Endothelial cell of umbilical vein (primary cell): ENCODE measurements around the gene NEO1. TPM values are rescaled to one million over a fixed set of nuclear protein-coding genes. Genes with fewer than 3 reads are reported as not detected.

Experiments
- BruUV-seq: library from RNA; stranded (reverse); fragments of 400-500 nt; replicated peaks from 2 replicates; lab custom pipeline; 2021; lab: Mats Ljungman, UMichigan
- CTCF ChIA-PET: fragments of 300-600, 350-600 bp; sonication (Branson Sonifier 250); formaldehyde crosslinking; loops from one replicate; lab custom pipeline; 2021; ENCODE audit warnings: antibody characterized with exemption, inconsistent platforms; lab: Charles Lee
- POLR2A ChIA-PET: fragments of 300-600, 350-600 bp; sonication (Branson Sonifier 250); formaldehyde crosslinking; loops from one replicate; lab custom pipeline; 2021; ENCODE audit warnings: antibody characterized with exemption, inconsistent platforms; lab: Charles Lee
- DNase-seq: peaks from one replicate; pipeline ENCODE4 v3.0.0-alpha.2; 2011; ENCODE audit warnings: low read depth, low spot score
- FAIRE-seq: peaks from 2 replicates; lab custom pipeline; 2011; peaks lifted over from hg19 to GRCh38; lab: Jason Lieb, UNC
- H2AFZ ChIP-seq: 2 replicates; pipeline ENCODE4 v1.6.0; 2012; ENCODE audit warnings: low read depth, low read length, control low read depth, inconsistent platforms
- H3K27ac ChIP-seq: 2 replicates; pipeline ENCODE4 v1.5.1; 2011; ENCODE audit warnings: low read depth, mild to moderate bottlenecking, control low read depth, low read length, moderate library complexity; ENCODE audit not compliant: insufficient read depth
- H3K27me3 ChIP-seq, 2 experiments: 2 replicates each; pipeline versions ENCODE4 v1.6.0 to v1.6.1; 2011; ENCODE audit warnings: low read length in 2 of 2, mixed read lengths in 1 of 2; ENCODE audit not compliant: control insufficient read depth in 2 of 2, insufficient read depth in 2 of 2
- H3K36me3 ChIP-seq, 2 experiments: 2 replicates in 1 of 2; 3 replicates in 1 of 2; pipeline ENCODE4 v1.5.1; 2011; ENCODE audit warnings: low read length in 2 of 2, mild to moderate bottlenecking in 1 of 2, moderate library complexity in 1 of 2; ENCODE audit not compliant: control insufficient read depth in 2 of 2, insufficient read depth in 2 of 2; ENCODE audit errors: extremely low read depth in 1 of 2
- H3K4me1 ChIP-seq: 3 replicates; pipeline ENCODE4 v1.5.1; 2011; ENCODE audit warnings: mild to moderate bottlenecking, low read length; ENCODE audit not compliant: control insufficient read depth, insufficient read depth; ENCODE audit errors: extremely low read depth
- H3K4me2 ChIP-seq: 2 replicates; pipeline ENCODE4 v1.6.1; 2011; ENCODE audit warnings: low read length, control low read depth, mixed read lengths; ENCODE audit not compliant: insufficient read depth
- H3K4me3 ChIP-seq, 3 experiments: fragments of 200-600 bp in 1 of 3; sonication (generic), shearing (Covaris generic) in 1 of 3; replicated peaks in 1 of 3; 2 replicates each; pipeline ENCODE4 v1.5.1; 2011 to 2016; ENCODE audit warnings: control low read depth in 3 of 3, low read length in 3 of 3, mild to moderate bottlenecking in 2 of 3, inconsistent platforms in 1 of 3, low read depth in 1 of 3, moderate library complexity in 1 of 3; ENCODE audit not compliant: insufficient read depth in 1 of 3
- H3K79me2 ChIP-seq: 2 replicates; pipeline ENCODE4 v1.6.0; 2012; ENCODE audit warnings: low read length, inconsistent platforms; ENCODE audit not compliant: control insufficient read depth, insufficient read depth
- H3K9ac ChIP-seq: replicated peaks from 2 replicates; pipeline ENCODE3; 2011; ENCODE audit warnings: low read length, control low read depth; ENCODE audit not compliant: insufficient read depth; ENCODE audit errors: extremely low read depth
- H3K9me1 ChIP-seq: replicated peaks from 3 replicates; pipeline ENCODE4 v1.6.0; 2011; ENCODE audit warnings: mild to moderate bottlenecking, low read length; ENCODE audit not compliant: control insufficient read depth, insufficient read depth; ENCODE audit errors: extremely low read depth
- H3K9me3 ChIP-seq: replicated peaks from 2 replicates; pipeline ENCODE4 v1.5.1; 2012; ENCODE audit warnings: low read length, inconsistent platforms; ENCODE audit not compliant: control insufficient read depth, insufficient read depth
- H4K20me1 ChIP-seq: replicated peaks from 2 replicates; pipeline ENCODE3; 2011; ENCODE audit warnings: mild to moderate bottlenecking, low read length; ENCODE audit not compliant: control insufficient read depth, insufficient read depth; ENCODE audit errors: extremely low read depth
- EZH2 ChIP-seq: IDR thresholded peaks from 2 replicates; pipeline ENCODE4 v1.6.1; 2012; ENCODE audit warnings: borderline replicate concordance, low read depth, mild to moderate bottlenecking, moderate library complexity, low read length, inconsistent platforms; ENCODE audit not compliant: severe bottlenecking
- FOS ChIP-seq: IDR thresholded peaks from 2 replicates; pipeline ENCODE4 v1.6.1; 2011; ENCODE audit warnings: mild to moderate bottlenecking, low read length, moderate library complexity, borderline replicate concordance; ENCODE audit not compliant: insufficient read depth
- GATA2 ChIP-seq: IDR thresholded peaks from 2 replicates; pipeline ENCODE4 v1.7.0; 2011; ENCODE audit warnings: low read depth, mild to moderate bottlenecking, moderate library complexity, mixed read lengths, low read length; ENCODE audit not compliant: insufficient read length, insufficient read depth
- JUN ChIP-seq: IDR thresholded peaks from 2 replicates; pipeline ENCODE4 v1.6.1; 2011; ENCODE audit warnings: borderline replicate concordance, low read depth; ENCODE audit not compliant: insufficient read length, insufficient read depth
- MAX ChIP-seq: IDR thresholded peaks from 2 replicates; pipeline ENCODE4 v1.6.1; 2011; ENCODE audit not compliant: insufficient read depth, insufficient read length
- MYC ChIP-seq: IDR thresholded peaks from one replicate; pipeline ENCODE4 v1.6.1; 2011; ENCODE audit warnings: mild to moderate bottlenecking, low read depth, low read length
- POLR2A ChIP-seq: IDR thresholded peaks from 2 replicates; pipeline ENCODE4 v1.6.1; 2012; ENCODE audit warnings: low read depth, mild to moderate bottlenecking, control low read depth, low read length
- POLR2AphosphoS5 ChIP-seq: IDR thresholded peaks from 2 replicates; pipeline ENCODE4 v1.6.1; 2012; ENCODE audit warnings: low read depth, mild to moderate bottlenecking, control low read depth, low read length, moderate library complexity; ENCODE audit not compliant: insufficient read depth
- dilution Hi-C: fragments of 300-500 bp; cut with MboI; formaldehyde crosslinking; loops from one replicate; pipeline ENCODE4 v1.15.0; 2019; ENCODE audit warnings: low sequenced_read_pairs; ENCODE audit not compliant: extremely low pct_ligation_motif_present
- intact Hi-C: fragments of 100-400 bp; cut with micrococcal nuclease; formaldehyde crosslinking; loops from one replicate; pipeline ENCODE4 v1.10.0; 2022
- polyA plus RNA-seq, 4 experiments: library from polyadenylated mRNA; depleted of rRNA in 3 of 4; stranded (reverse) in 3 of 4; unstranded in 1 of 4; fragments of >200 nt; gene quantifications; 2 replicates each; pipeline versions ENCODE4 v1.2.1 to v1.2.3, GENCODE V29; 2011 to 2012; ENCODE audit warnings: missing spikeins in 1 of 4
- total RNA-seq: library from RNA; stranded (reverse); gene quantifications from 2 replicates; pipeline ENCODE4 v1.2.3, GENCODE V29; 2021
- TF ChIP-seq, protein P1 (sequence below), 2 donors: IDR thresholded peaks; 1 replicate in 1 of 2; 2 replicates in 1 of 2; pipeline ENCODE4 v1.5.1; 2011; ENCODE audit warnings: low read length in 2 of 2, mild to moderate bottlenecking in 2 of 2, moderate library complexity in 2 of 2, control low read depth in 1 of 2, inconsistent platforms in 1 of 2, low read depth in 1 of 2; ENCODE audit not compliant: insufficient read depth in 1 of 2; ENCODE audit errors: extremely low read depth in 1 of 2

Gene NEO1
- total and polyA plus RNA-seq, 2 donors (not counting 3 experiments of a cell fraction or from before 2014, with no cell fraction given), result 0.12 to 0.35 TPM

DNA sequence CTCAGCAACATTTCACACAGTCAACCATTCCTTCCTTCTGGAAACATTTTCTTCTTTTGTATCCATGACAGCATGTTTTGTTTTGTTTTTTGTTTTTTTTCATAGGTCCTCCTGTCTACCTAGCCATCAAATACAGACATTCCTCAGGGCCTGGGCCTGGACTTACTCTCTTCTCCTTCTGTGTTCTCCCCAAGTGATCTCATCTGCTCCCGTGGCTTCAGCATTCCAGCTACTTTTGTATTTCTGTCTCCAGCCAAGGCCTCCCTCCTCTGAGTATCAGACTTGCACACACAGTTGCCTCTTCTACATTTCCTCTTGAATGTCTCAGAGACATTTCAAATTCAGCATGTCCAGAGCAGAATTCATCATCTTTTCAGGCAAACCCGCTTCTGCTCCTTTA is 234.0 kb downstream of the NEO1 start:
- no peak for DNase-seq
- dilution Hi-C loops, result no loop called here
- Histone ChIP-seq H3K9me3 (no peaks in the 10 kb centered on the region), H3K4me3 (no peak overlapping the region), H3K4me2 (no peak overlapping the region), H3K27me3 (no peaks in the 10 kb centered on the region), H3K79me2 (no peaks in the 10 kb centered on the region), H3K36me3 (no peaks in the 10 kb centered on the region), H3K9me1 (no peaks in the 10 kb centered on the region), H2AFZ (no peak overlapping the region), H3K9ac (no peak overlapping the region), H3K4me1 (no peaks in the 10 kb centered on the region), H4K20me1 (no peaks in the 10 kb centered on the region), H3K27ac (no peak overlapping the region)
- no peak for TF ChIP-seq EZH2
- no peak for TF ChIP-seq GATA2
- no peak for TF ChIP-seq POLR2AphosphoS5
- TF ChIP-seq JUN, result no peak
- TF ChIP-seq MAX, result no peak
- no peak for TF ChIP-seq FOS
- TF ChIP-seq MYC, result no peak
- TF ChIP-seq POLR2A, result no peak
- TF ChIP-seq, protein P1, sequence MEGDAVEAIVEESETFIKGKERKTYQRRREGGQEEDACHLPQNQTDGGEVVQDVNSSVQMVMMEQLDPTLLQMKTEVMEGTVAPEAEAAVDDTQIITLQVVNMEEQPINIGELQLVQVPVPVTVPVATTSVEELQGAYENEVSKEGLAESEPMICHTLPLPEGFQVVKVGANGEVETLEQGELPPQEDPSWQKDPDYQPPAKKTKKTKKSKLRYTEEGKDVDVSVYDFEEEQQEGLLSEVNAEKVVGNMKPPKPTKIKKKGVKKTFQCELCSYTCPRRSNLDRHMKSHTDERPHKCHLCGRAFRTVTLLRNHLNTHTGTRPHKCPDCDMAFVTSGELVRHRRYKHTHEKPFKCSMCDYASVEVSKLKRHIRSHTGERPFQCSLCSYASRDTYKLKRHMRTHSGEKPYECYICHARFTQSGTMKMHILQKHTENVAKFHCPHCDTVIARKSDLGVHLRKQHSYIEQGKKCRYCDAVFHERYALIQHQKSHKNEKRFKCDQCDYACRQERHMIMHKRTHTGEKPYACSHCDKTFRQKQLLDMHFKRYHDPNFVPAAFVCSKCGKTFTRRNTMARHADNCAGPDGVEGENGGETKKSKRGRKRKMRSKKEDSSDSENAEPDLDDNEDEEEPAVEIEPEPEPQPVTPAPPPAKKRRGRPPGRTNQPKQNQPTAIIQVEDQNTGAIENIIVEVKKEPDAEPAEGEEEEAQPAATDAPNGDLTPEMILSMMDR (IDR thresholded peaks at IDR 0.05; ENCODE audit: extremely low read depth in 1 of 2, insufficient read depth in 1 of 2, low read depth in 1 of 2, low read length in 2 of 2), result no peak
- intact Hi-C loops, result no loop called here
- CTCF ChIA-PET, result interaction anchor here (1.0 to 3.2 kb wide), 6 partner anchors 9 to 419 kb away, joined by 3 to 15 read pairs (median 6); no protein-coding TSS in a partner anchor
- no peak for FAIRE-seq
- POLR2A ChIA-PET, result no interaction called here
- no TSS peak for BruUV-seq
